Esophagus muscularis mucosa (tissue), 4 donors: ENCODE measurements around the gene FBXO48.

Experiments
- EP300 ChIP-seq: sonication (generic); formaldehyde crosslinking; IDR thresholded peaks from one replicate; pipeline ENCODE4 v1.6.1; 2017; ENCODE audit warnings: antibody characterized with exemption
- POLR2A ChIP-seq: fragments of 450-650 bp; IDR thresholded peaks from one replicate; pipeline ENCODE4 v1.6.1; 2017; ENCODE audit warnings: antibody characterized with exemption, moderate library complexity, mild to moderate bottlenecking, low read depth
- POLR2AphosphoS5 ChIP-seq, 2 donors: sonication (generic); formaldehyde crosslinking; IDR thresholded peaks; one replicate each; pipeline ENCODE4 v1.6.1; 2017; ENCODE audit warnings: antibody characterized with exemption in 2 of 2
- TF ChIP-seq, protein P1 (sequence below), 3 experiments: fragments of 200-600 bp in 2 of 3; fragments of 450-650 bp in 1 of 3; sonication (generic) in 2 of 3; IDR thresholded peaks; one replicate each; pipeline ENCODE4 v1.5.1; 2017 to 2019; ENCODE audit warnings: antibody characterized with exemption in 3 of 3, mild to moderate bottlenecking in 2 of 3, moderate library complexity in 1 of 3

DNA sequence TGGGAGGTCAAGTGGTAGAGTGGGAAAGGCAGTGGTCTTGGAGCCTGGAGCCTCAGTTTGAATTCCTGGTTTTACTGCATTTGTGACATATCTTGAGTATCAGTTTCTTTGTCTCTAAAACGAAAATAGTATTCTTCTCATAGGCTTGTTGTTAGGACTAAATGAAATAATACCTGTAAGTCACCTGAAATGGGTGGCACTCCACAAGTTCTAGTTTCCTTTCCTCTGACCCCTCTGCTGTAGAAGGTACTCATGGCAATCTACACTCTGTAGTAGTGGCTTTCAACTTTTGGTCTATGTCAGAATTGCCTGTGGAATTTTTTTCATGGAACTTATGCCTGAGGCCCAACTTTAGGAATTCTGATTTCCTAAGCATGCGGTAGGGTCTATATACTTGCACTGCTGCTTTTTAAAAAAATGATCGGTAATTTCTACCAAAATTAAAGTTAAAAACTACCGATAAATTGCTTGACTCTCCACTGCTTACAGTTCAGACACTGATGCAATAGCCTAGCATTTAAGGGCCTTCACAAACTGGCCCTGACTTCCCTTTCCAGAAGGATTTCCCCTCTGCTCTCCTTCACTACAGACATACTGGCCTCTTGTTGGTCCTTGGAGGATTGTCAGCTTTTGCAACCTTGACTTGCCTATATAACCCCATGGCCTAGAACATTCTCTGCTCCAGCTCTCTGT is 54.8 kb downstream of the FBXO48 start:
- TF ChIP-seq, protein P1, sequence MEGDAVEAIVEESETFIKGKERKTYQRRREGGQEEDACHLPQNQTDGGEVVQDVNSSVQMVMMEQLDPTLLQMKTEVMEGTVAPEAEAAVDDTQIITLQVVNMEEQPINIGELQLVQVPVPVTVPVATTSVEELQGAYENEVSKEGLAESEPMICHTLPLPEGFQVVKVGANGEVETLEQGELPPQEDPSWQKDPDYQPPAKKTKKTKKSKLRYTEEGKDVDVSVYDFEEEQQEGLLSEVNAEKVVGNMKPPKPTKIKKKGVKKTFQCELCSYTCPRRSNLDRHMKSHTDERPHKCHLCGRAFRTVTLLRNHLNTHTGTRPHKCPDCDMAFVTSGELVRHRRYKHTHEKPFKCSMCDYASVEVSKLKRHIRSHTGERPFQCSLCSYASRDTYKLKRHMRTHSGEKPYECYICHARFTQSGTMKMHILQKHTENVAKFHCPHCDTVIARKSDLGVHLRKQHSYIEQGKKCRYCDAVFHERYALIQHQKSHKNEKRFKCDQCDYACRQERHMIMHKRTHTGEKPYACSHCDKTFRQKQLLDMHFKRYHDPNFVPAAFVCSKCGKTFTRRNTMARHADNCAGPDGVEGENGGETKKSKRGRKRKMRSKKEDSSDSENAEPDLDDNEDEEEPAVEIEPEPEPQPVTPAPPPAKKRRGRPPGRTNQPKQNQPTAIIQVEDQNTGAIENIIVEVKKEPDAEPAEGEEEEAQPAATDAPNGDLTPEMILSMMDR (IDR thresholded peaks at IDR 0.05), result no peak
- TF ChIP-seq POLR2A, result no peak
- no peak for TF ChIP-seq POLR2AphosphoS5 (IDR thresholded peaks at IDR 0.05)
- TF ChIP-seq EP300, result no peak
